ENCODE measurements around the gene NCAN. TPM values are rescaled to one million over a fixed set of nuclear protein-coding genes. Genes with fewer than 3 reads are reported as not detected.

Gene NCAN
- total and polyA plus RNA-seq, 2 of the 13 experiments (the other 11 are each of a cell fraction or from before 2014, with no cell fraction given), result not detected

GRCh38 chr19:19169236-19170052 lies 42.3 kb upstream of the NCAN start (continued):
- no peak for TF ChIP-seq ZNF740 (CRISPR knock-in tag; IDR thresholded peaks at IDR 0.05)
- TF ChIP-seq ZNF121 (CRISPR knock-in tag; IDR thresholded peaks at IDR 0.05), result peak; percentile 83
- TF ChIP-seq ZNF337 (CRISPR knock-in tag; IDR thresholded peaks at IDR 0.05; ENCODE audit: borderline replicate concordance, low read depth), result no peak
- no peak for TF ChIP-seq ZFP91 (CRISPR knock-in tag; IDR thresholded peaks at IDR 0.05; ENCODE audit: borderline replicate concordance)
- 0 out of 2 replicates have a peak, but pooled peaks have one; percentile 37 for TF ChIP-seq ZNF296 (CRISPR knock-in tag; conservative IDR thresholded peaks at IDR 0.05)

- CTCF ChIA-PET (ENCODE audit: low intra/inter-chr PET ratio, low total read pairs), result no interaction called here
- FAIRE-seq (peak; percentile 34), DNase-seq (ENCODE audit: low spot score) (peak; percentile 80), ATAC-seq (peak; percentile 92)
- in situ Hi-C loops (cut with HindIII; ENCODE audit: extremely low pct_ligation_motif_present, low pct_unique_long_range_greater_than_20kb) (no loop called here), intact Hi-C loops (cut with micrococcal nuclease; ENCODE audit: unreplicated experiment) (loop anchor here (5.0 kb wide), 1 partner anchor 33 kb away; the partner anchor contains the start of gene TMEM161A)
- H3K36me3 ChIP-seq (replicated peaks in 1 of 2; ENCODE audit: control insufficient read depth in 1 of 2, insufficient read depth in 2 of 2, low read length in 2 of 2), result no peaks in the 10 kb centered on the region
- H3K4me3 ChIP-seq (replicated peaks in 1 of 3; ENCODE audit: insufficient read depth in 1 of 3, low read depth in 2 of 3, low read length in 3 of 3), result peak within 1 kb of the TSS; percentile 35 to 70 (median 54)
- peaks cover 63% of the 10 kb centered on the region for H3K4me1 ChIP-seq (ENCODE audit: insufficient read depth, low read length)
- no TSS peak for BruUV-seq (replicated peaks)
- H4K20me1 ChIP-seq (ENCODE audit: insufficient read depth, low read length), result no peaks in the 10 kb centered on the region
- no peak within 1 kb of the TSS for H3K27ac ChIP-seq (ENCODE audit: extremely low read length, insufficient read depth, low read length)
- POLR2A ChIA-PET, result interaction anchor here (0.6 to 1.4 kb wide), 6 partner anchors 12 to 619 kb away, joined by 3 to 11 read pairs (median 4); partner anchors contain the start of genes BORCS8 and NR2C2AP
- WGBS (ENCODE audit: low lambda C conversion rate), result 30% methylated on average over 35 of the region's 56 CpGs
- no peaks in the 10 kb centered on the region for H3K9me3 ChIP-seq (ENCODE audit: low read length)
- no peaks in the 10 kb centered on the region for H3K27me3 ChIP-seq (ENCODE audit: control insufficient read depth in 1 of 2, insufficient read depth in 2 of 2, low read length in 2 of 2)
- H3K9ac ChIP-seq (ENCODE audit: insufficient read depth, low read depth, low read length), result peak within 1 kb of the TSS; percentile 53
- peak within 1 kb of the TSS; percentile 92 for H3K4me2 ChIP-seq (ENCODE audit: low read depth, low read length)
- no peak within 1 kb of the TSS for H2AFZ ChIP-seq (ENCODE audit: low read length)
- H3K79me2 ChIP-seq (ENCODE audit: insufficient read depth, low read length), result no peaks in the 10 kb centered on the region
- TF ChIP-seq ELF3 (CRISPR knock-in tag; IDR thresholded peaks at IDR 0.05) (no peak), ZBTB7B (CRISPR knock-in tag; IDR thresholded peaks at IDR 0.05) (no peak), ZNF468 (CRISPR knock-in tag; IDR thresholded peaks at IDR 0.05) (no peak), ZNF724P (CRISPR knock-in tag; IDR thresholded peaks at IDR 0.05; ENCODE audit: borderline replicate concordance) (no peak), RBAK (CRISPR knock-in tag; IDR thresholded peaks at IDR 0.05) (no peak), TMF1 (CRISPR knock-in tag; IDR thresholded peaks at IDR 0.05; ENCODE audit: low read depth) (no peak), ZNF614 (CRISPR knock-in tag; IDR thresholded peaks at IDR 0.05; ENCODE audit: borderline replicate concordance) (no peak), XRCC5 (optimal IDR thresholded peaks at IDR 0.05; ENCODE audit: low read length) (peak; percentile 54), ZNF451 (CRISPR knock-in tag; IDR thresholded peaks at IDR 0.05) (no peak), RFXAP (CRISPR knock-in tag; IDR thresholded peaks at IDR 0.05; ENCODE audit: borderline replicate concordance) (no peak), ZBTB42 (CRISPR knock-in tag; IDR thresholded peaks at IDR 0.05) (no peak), SPEN (CRISPR knock-in tag; IDR thresholded peaks at IDR 0.05; ENCODE audit: low read depth) (no peak), ZKSCAN1 (IDR thresholded peaks at IDR 0.05; ENCODE audit: low read length) (no peak), POLR2AphosphoS2 (IDR thresholded peaks at IDR 0.05; ENCODE audit: low read depth, low read length) (no peak), ZFP41 (CRISPR knock-in tag; IDR thresholded peaks at IDR 0.05; ENCODE audit: borderline replicate concordance) (no peak)
Measured at GRCh38 chr19:19170053-19170872, 41.5 kb upstream of the NCAN start, which contains the start of gene MEF2B. Gene MEF2B (minus strand): TSS chr19:19170263. CDS start chr19:19150735, 19,528 bp downstream.

Measured in HepG2 (cell line).